CD14-positive monocyte (primary cell): ENCODE measurements around the gene PANK1. TPM values are rescaled to one million over a fixed set of nuclear protein-coding genes. Genes with fewer than 3 reads are reported as not detected.
"Not testable (repeated sequence)": the region's sequence is repeated elsewhere in the genome, so short reads cannot be mapped to it uniquely, and the experiment has no call there.

Experiments used
- DNase-seq, 3 donors: peaks; one replicate each; pipeline ENCODE4 v3.0.0-alpha.2; 2011 to 2022
- H2AFZ ChIP-seq: 2 replicates; pipeline ENCODE4 v1.6.0; 2012; ENCODE audit warnings: mild to moderate bottlenecking, low read depth, low read length, inconsistent platforms; ENCODE audit not compliant: insufficient read depth, poor library complexity, severe bottlenecking
- H3K27ac ChIP-seq, 2 donors: 1 replicate in 1 of 2; 2 replicates in 1 of 2; pipeline ENCODE4 v1.5.1; 2012 to 2013; ENCODE audit warnings: low read length in 2 of 2, control low read depth in 1 of 2, inconsistent platforms in 1 of 2, low read depth in 1 of 2, mild to moderate bottlenecking in 1 of 2
- H3K27me3 ChIP-seq, 2 donors: one replicate each; pipeline versions ENCODE4 v1.6.0 to v1.6.1; 2011 to 2013; ENCODE audit warnings: low read length in 2 of 2; ENCODE audit not compliant: control insufficient read depth in 2 of 2, insufficient read depth in 2 of 2
- H3K36me3 ChIP-seq, 2 donors: replicated peaks in 1 of 2; 1 replicate in 1 of 2; 2 replicates in 1 of 2; pipeline versions ENCODE4 v1.5.1 to v1.6.1; 2012 to 2013; ENCODE audit warnings: low read length in 2 of 2, control low read depth in 1 of 2, inconsistent platforms in 1 of 2, mild to moderate bottlenecking in 1 of 2; ENCODE audit not compliant: insufficient read depth in 2 of 2, control insufficient read depth in 1 of 2
- H3K4me1 ChIP-seq, 2 donors: 1 replicate in 1 of 2; 2 replicates in 1 of 2; pipeline versions ENCODE4 v1.5.1 to v1.6.1; 2012 to 2013; ENCODE audit warnings: low read length in 2 of 2, control low read depth in 1 of 2, inconsistent platforms in 1 of 2, mild to moderate bottlenecking in 1 of 2, moderate library complexity in 1 of 2; ENCODE audit not compliant: insufficient read depth in 2 of 2, control insufficient read depth in 1 of 2
- H3K4me2 ChIP-seq: replicated peaks from 2 replicates; pipeline ENCODE3; 2012; ENCODE audit warnings: low read length, moderate library complexity, mild to moderate bottlenecking; ENCODE audit not compliant: poor library complexity, severe bottlenecking; ENCODE audit errors: extremely low read depth
- H3K4me3 ChIP-seq, 3 experiments: fragments of 200-600 bp in 1 of 3; sonication (generic) in 1 of 3; replicated peaks in 1 of 3; 1 replicate in 2 of 3; 2 replicates in 1 of 3; pipeline ENCODE4 v1.5.1; 2011 to 2013; ENCODE audit warnings: low read length in 3 of 3, mild to moderate bottlenecking in 3 of 3, control low read depth in 2 of 3, low read depth in 2 of 3, inconsistent platforms in 1 of 3, moderate library complexity in 1 of 3
- H3K79me2 ChIP-seq: 2 replicates; pipeline ENCODE4 v1.6.0; 2012; ENCODE audit warnings: mild to moderate bottlenecking, control low read depth, inconsistent platforms, low read length, moderate library complexity; ENCODE audit not compliant: insufficient read depth
- H3K9ac ChIP-seq: 2 replicates; pipeline ENCODE4 v1.6.0; 2017; ENCODE audit warnings: low read length, mild to moderate bottlenecking; ENCODE audit not compliant: insufficient read depth, poor library complexity, severe bottlenecking
- H3K9me3 ChIP-seq, 2 donors: replicated peaks in 1 of 2; 1 replicate in 1 of 2; 2 replicates in 1 of 2; pipeline versions ENCODE4 v1.5.1 to v1.6.1; 2012 to 2013; ENCODE audit warnings: low read length in 2 of 2, control low read depth in 1 of 2; ENCODE audit not compliant: control insufficient read depth in 1 of 2, insufficient read depth in 1 of 2
- H4K20me1 ChIP-seq: 2 replicates; pipeline ENCODE4 v1.6.0; 2012; ENCODE audit warnings: mild to moderate bottlenecking, low read length, control low read depth, moderate library complexity; ENCODE audit not compliant: insufficient read depth
- H3K27ac Mint-ChIP-seq, 7 donors: one replicate each; pipeline ENCODE4 v1.8.0; 2020; ENCODE audit warnings: mild to moderate bottlenecking in 7 of 7, mixed read lengths in 7 of 7, moderate library complexity in 6 of 7, inconsistent platforms in 2 of 7
- H3K27me3 Mint-ChIP-seq, 3 donors: one replicate each; pipeline ENCODE4 v1.8.0; 2021 to 2022; ENCODE audit warnings: low read depth in 3 of 3, mild to moderate bottlenecking in 3 of 3, mixed read lengths in 3 of 3, moderate library complexity in 3 of 3, inconsistent platforms in 1 of 3
- H3K36me3 Mint-ChIP-seq, 2 donors: one replicate each; pipeline ENCODE4 v1.8.0; 2020; ENCODE audit warnings: mixed read lengths in 2 of 2, inconsistent platforms in 1 of 2, mild to moderate bottlenecking in 1 of 2
- H3K4me1 Mint-ChIP-seq: one replicate; pipeline ENCODE4 v1.8.0; 2020; ENCODE audit warnings: mild to moderate bottlenecking, mixed read lengths
- H3K4me3 Mint-ChIP-seq, 2 donors: one replicate each; pipeline ENCODE4 v1.8.0; 2020; ENCODE audit warnings: mild to moderate bottlenecking in 2 of 2, mixed read lengths in 2 of 2, moderate library complexity in 1 of 2
- H3K9me3 Mint-ChIP-seq, 7 donors: one replicate each; pipeline ENCODE4 v1.8.0; 2020 to 2022; ENCODE audit warnings: mixed read lengths in 7 of 7, mild to moderate bottlenecking in 6 of 7, moderate library complexity in 6 of 7, inconsistent platforms in 2 of 7
- WGBS: methylation state at CpG from one replicate; pipeline ENCODE4 v1.1.5; 2013; ENCODE audit warnings: missing lambda C conversion rate; ENCODE audit not compliant: insufficient coverage; 5-methylcytosine and 5-hydroxymethylcytosine counted together
- intact Hi-C, 2 donors: fragments of 100-400 bp; cut with micrococcal nuclease; formaldehyde crosslinking; loops; one replicate each; pipeline versions ENCODE4 v1.15.0 to v1.15.1; 2023
- polyA plus RNA-seq, 3 donors: library from polyadenylated mRNA; depleted of rRNA in 1 of 3; unstranded in 2 of 3; stranded (reverse) in 1 of 3; fragments of 300-500 nt in 2 of 3; fragments of >200 nt in 1 of 3; fragmentation: Illumina TruSeq in 2 of 3; gene quantifications; 1 replicate in 2 of 3; 2 replicates in 1 of 3; pipeline ENCODE4 v1.2.3, GENCODE V29; 2012 to 2021
- TF ChIP-seq, protein P1 (sequence below): fragments of 200-600 bp; IDR thresholded peaks from one replicate; pipeline ENCODE4 v1.8.0; 2022; ENCODE audit warnings: antibody characterized with exemption, mild to moderate bottlenecking

Gene PANK1
- polyA plus RNA-seq, 3 donors = 0.31 to 0.67 (median 0.61) TPM

GRCh38 chr10:89547853-89548513 is 97.1 kb downstream of the PANK1 start:
- Histone ChIP-seq H3K4me1 (peaks cover 5 to 9% of the 10 kb centered on the region in 2 donors), H4K20me1 (no peaks in the 10 kb centered on the region), H2AFZ (no peak overlapping the region), H3K36me3 (no peaks in the 10 kb centered on the region), H3K9ac (no peak overlapping the region), H3K27ac (no peak overlapping the region), H3K4me3 (no peak overlapping the region), H3K4me2 (no peak overlapping the region), H3K27me3 (no peaks in the 10 kb centered on the region), H3K79me2 (no peaks in the 10 kb centered on the region), H3K9me3 (peaks cover 0 to 4% of the 10 kb centered on the region in 2 donors)
- peak overlapping the region in 2 of 7 donors; percentile 46 to 73 for H3K27ac Mint-ChIP-seq
- 75% methylated on average over 2 of the region's 2 CpGs for WGBS
- intact Hi-C loops = no loop called here
- H3K27me3 Mint-ChIP-seq = peaks cover 0 to 5% (median 1%) of the 10 kb centered on the region in 3 donors
- TF ChIP-seq, protein P1, sequence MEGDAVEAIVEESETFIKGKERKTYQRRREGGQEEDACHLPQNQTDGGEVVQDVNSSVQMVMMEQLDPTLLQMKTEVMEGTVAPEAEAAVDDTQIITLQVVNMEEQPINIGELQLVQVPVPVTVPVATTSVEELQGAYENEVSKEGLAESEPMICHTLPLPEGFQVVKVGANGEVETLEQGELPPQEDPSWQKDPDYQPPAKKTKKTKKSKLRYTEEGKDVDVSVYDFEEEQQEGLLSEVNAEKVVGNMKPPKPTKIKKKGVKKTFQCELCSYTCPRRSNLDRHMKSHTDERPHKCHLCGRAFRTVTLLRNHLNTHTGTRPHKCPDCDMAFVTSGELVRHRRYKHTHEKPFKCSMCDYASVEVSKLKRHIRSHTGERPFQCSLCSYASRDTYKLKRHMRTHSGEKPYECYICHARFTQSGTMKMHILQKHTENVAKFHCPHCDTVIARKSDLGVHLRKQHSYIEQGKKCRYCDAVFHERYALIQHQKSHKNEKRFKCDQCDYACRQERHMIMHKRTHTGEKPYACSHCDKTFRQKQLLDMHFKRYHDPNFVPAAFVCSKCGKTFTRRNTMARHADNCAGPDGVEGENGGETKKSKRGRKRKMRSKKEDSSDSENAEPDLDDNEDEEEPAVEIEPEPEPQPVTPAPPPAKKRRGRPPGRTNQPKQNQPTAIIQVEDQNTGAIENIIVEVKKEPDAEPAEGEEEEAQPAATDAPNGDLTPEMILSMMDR = no peak
- H3K4me1 Mint-ChIP-seq = peaks cover 11% of the 10 kb centered on the region
- DNase-seq = no peak
- peak overlapping the region in 1 of 2 donors; percentile 23 for H3K4me3 Mint-ChIP-seq
- peaks cover 0 to 8% (median 2%) of the 10 kb centered on the region in 7 donors for H3K9me3 Mint-ChIP-seq
- no peaks in the 10 kb centered on the region for H3K36me3 Mint-ChIP-seq

DNA sequence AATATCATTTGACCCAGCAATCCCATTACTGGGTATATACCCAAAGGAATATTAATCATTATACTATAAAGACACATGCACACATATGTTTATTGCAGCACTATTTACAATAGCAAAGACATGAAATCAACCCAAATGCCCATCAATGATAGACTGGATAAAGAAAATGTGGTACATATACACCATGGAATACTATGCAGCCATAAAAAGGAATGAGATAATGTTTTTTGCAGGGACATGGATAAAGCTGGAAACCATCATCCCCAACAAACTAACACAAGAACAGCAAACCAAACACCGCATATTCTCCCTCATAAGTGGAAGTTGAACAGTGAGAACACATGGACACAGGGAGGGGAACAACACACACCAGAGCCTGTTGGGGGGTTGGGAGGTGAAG is 98.4 kb downstream of the PANK1 start:
- H2AFZ ChIP-seq, H3K9me3 Mint-ChIP-seq, H3K79me2 ChIP-seq, H3K27ac Mint-ChIP-seq, H3K9me3 ChIP-seq, H3K36me3 Mint-ChIP-seq, H3K9ac ChIP-seq, H3K27ac ChIP-seq, H3K4me1 ChIP-seq, H3K27me3 Mint-ChIP-seq, intact Hi-C loops, H3K36me3 ChIP-seq, H3K4me2 ChIP-seq, H3K27me3 ChIP-seq, DNase-seq, H3K4me3 ChIP-seq, H3K4me3 Mint-ChIP-seq, H4K20me1 ChIP-seq: not testable (repeated sequence)
- no CpG with 5 or more reads among the region's 1 CpG for WGBS
- H3K4me1 Mint-ChIP-seq = peaks cover 11% of the 10 kb centered on the region
